ENCODE results near the gene MSL1. TPM values are rescaled to one million over a fixed set of nuclear protein-coding genes. Genes with fewer than 3 reads are reported as not detected.
"Not testable (repeated sequence)": the region's sequence is repeated elsewhere in the genome, so short reads cannot be mapped to it uniquely, and the experiment has no call there.

The MSL1 gene
- polyA plus RNA-seq, 4 donors, result 137 to 189 (median 172) TPM

DNA sequence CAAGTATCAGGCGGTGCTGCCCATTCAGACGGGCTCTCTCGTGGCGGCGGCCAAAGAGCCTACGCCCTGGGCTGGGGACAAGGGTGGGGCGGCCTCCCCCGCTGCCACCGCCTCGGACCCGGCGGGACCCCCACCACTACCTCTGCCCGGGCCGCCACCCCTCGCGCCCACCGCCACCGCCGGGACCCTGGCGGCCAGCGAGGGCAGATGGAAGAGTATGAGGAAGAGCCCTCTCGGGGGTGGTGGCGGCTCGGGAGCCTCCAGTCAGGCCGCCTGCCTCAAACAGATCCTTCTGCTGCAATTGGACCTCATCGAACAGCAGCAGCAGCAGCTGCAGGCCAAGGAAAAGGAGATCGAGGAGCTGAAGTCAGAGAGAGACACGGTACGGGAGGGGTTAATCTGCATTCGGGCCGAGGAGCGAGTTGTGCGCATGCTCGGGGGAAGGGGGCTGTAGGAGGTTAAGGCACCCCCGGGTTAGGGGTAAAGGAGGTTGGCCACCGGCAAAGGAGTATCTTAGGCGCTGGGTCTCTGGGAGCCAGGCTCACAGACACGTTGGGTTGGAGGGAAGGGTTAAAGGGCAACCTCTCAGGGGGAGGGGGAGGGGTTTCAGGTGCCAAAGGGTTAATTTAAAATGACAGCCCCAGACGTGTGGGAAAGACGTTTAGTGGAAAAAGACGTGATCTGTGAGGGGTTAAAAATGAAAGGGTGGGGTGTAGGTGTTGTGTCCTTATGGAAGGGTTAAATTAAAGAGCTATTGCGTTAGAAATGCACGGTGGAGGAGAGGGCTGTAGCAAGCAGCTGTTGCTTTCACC lies 1.4 kb downstream of the MSL1 start:
- DNase-seq (ENCODE audit: low read depth in 4 of 4, low spot score in 3 of 4), result no peak

DNA sequence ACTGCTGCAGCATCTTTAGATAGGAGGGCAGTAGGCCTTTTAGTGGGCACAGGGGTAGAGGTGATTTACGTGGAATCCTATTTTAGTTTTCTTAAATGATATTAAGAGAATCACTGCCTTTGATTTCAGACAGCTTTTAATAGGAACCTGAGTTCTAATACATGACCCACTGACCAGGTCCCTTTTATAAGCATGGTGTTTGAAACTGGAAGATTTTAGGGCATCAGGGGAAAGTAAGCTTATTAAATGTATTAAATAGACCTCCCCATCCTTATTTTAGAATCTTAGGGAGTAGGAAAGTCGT lies 2.0 kb downstream of the MSL1 start:
- no peak for DNase-seq (ENCODE audit: low read depth in 4 of 4, low spot score in 3 of 4)

DNA sequence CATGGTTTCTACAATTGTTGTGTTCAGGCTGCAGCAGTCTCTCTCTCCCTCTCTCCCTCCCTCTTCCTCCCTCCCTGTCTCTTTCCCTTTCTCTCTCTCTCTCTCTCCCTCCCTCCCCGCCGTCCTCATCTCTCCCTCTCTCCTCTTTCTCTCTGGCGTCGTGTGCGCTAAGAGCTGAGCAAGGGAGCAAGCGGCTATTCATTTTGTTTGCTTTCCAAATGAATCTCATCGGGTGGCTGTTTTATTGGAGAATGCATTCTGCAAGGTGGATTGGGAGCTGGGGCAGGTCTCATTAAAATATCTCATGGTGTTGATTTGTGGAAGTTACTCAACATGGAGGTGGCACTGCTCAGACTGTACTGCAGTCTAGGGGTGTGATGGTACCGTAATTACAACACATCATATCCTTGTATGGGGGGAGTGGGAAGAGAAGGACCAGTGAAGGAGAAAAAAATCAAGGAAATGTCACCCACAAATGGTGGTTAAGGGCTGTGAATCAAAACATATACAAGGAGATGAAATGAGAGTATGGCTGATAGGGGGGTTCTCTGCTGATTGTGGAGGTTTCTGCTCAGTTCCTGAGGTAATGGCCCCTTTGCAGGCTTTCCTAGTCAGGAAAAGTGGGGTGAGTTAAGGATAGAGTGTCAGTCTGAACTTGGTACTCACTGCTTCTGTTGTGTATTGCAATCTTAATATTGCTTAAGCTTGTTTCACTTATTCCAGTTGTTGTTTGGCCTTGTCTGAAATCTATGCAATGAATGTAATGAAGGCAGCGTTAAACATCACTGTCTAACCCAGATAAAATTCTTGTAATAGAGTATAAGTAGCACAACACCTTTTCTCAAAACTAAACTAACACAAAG lies 2.7 kb downstream of the MSL1 start:
- no peak for DNase-seq (ENCODE audit: low read depth in 4 of 4, low spot score in 3 of 4)

DNA sequence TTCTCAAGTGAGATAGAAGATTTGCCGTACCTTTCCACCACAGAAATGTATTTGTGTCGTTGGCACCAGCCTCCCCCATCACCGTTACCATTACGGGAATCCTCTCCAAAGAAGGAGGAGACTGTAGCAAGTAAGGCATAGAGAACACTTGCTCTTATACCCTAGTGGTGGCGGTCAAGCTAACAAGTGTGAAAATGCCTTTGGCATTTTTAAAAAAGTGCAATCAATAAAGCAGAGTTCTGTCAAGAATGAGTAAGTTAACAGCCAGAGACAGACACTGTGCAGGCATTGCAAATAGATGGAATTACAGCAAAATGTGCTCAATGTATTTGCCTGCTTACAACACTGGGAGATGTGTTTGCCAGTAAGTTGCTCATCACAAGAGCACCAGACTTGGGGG lies 7.7 kb downstream of the MSL1 start:
- no peak for DNase-seq (ENCODE audit: low read depth in 4 of 4, low spot score in 3 of 4)

DNA sequence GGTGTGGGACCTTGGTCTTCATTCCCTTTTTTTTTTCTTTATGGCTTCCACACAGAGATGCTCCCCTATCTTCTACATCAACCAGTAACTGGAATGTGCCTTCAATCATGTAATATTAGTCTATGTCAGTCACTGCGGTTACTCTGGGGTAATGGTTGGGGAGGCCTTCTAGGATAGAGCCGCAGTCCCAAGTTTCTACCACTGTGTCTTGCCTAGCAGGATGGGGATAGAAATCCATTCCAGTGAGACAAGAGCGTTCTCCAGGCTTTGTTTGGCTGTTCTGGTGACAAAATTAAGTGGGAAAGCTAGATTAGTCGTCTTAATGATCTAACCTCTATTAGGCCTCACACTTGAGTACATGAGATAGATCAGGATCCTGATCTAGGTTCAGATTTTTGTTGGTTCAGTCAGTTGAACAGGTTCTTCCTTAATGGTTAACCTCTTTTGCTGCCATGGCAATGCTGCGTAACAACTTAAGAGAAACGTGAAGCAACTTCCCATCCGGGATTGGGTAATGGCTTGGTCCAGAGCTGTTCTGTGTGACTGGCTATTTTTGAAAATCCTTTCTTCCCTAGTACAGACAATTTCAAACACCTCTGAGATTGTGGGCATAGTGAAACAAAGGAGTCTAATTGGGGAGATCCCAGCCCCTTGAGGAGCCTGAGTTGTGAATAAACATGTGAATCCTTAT lies 8.7 kb downstream of the MSL1 start:
- DNase-seq (ENCODE audit: low read depth in 4 of 4, low spot score in 3 of 4), result no peak

DNA sequence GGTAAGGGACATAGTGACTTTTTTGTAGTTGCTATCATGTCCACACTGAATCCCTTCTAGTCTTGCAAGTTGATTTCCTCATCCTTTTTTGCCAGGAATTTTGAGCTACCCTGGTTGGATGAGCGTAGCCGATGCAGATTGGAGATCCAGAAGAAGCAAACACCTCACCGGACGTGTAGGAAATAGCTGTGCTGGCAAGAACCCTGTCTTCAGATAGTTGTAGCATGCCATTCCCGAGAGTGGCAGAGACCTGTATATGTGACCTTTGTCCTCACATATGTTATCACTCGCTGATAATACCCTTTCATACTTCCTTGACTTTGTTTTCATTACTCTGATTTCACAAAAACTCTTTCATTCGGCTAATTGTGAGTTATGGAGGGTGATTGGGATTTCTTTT lies 12.4 kb downstream of the MSL1 start:
- no peak for DNase-seq (ENCODE audit: low read depth in 4 of 4, low spot score in 3 of 4)

DNA sequence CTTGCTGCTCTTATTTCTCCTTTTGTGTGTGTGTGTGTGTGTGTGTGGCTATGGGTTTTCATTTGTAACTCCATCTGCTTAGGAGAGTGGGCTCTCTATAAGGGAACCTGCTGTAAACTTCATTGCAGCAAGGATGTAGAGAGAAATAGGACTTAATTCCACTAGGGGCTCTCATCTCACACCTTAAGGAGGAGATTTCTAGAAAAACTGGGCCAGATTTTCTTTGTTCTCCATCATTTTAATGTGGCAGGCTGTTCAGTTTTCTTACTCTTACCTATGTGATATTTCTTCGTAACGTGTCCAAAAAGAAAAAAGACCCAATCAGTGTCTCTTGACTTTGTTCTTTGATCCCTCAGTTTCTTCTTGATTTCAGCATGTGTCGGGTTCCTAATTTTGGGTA lies 14.0 kb downstream of the MSL1 start:
- DNase-seq (ENCODE audit: low read depth in 4 of 4, low spot score in 3 of 4), result no peak

DNA sequence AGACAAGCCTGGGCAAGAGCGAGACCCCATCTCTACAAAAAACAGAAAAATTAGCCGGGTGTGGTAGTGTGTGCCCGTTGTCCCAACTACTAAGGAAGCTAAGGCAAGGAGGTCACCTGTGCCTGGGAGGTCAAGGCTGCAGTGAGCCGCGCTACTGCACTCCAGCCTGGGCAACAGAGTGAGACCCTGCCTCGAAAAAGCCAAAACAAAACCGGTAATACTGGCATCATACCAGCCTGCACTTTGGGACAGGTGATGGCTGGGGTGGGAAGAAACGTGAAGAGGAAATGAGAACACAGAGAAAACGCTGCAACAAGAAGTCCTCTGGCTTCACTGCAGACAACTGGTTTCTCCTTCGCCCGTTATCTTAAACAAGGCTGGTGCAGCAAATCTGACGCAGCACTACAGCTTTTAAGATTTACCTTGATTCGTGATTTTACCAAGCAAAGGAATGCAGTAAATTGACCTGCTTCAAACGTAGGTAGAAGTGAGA lies 17.8 kb downstream of the MSL1 start:
- no peak for DNase-seq (ENCODE audit: low read depth in 4 of 4, low spot score in 3 of 4)

DNA sequence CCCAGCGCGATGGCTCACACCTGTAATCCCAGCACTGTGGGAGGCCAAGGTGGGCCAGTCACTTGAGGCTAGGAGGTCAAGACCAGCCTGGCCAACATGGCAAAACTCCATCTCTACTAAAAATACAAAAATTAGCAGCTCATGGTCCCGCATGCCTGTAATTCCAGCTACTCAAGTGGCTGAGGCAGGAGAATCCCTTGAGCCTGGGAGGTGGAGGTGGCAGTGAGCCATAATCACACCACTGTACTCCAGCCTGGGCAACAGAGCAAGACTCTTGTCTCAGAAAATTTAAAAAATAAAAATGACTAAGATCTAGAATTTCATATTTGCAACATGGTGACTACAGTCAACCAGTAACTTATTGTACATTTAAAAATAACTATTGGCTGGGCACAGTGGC lies 21.4 kb downstream of the MSL1 start:
- DNase-seq (ENCODE audit: low read depth in 4 of 4, low spot score in 3 of 4), result not testable (repeated sequence)

DNA sequence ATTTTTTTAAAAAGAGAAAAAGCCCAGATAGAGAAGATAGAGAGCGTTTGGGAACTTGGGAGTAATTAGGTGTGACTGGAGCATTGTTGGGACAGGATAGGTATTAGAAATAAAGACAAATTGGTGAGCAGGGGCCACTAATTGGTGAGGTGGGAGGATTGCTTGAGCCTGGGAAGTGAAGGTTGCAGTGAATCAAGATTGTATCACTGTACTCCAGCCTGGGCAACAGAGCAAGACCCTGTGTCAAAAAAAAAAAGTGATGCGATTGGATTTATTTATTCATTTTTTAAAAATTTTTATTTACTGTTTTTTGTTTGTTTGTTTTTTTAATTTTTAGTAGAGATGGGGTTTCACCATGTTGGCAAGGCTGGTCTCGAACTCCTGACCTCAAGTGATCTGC lies 23.7 kb downstream of the MSL1 start:
- DNase-seq (ENCODE audit: low read depth in 4 of 4, low spot score in 3 of 4), result no peak

DNA sequence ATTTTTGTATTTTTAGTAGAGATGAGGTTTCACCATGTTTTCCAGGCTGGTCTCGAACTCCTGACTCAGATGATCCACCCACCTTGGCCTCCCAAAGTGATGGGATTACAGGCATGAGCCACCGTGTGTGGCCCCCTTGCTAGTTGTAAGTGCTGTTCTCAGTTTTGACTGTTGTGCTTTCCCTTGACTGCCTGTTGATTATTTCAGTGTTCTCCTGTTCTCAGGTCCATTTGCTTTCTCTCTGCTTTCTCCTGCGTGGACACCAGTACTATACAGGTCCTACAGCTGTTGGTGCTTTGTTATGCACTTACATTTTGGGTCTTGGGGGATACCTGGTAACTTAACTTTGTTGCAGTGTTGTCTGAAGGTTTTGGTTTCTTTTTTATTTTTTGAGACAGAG lies 26.8 kb downstream of the MSL1 start:
- no peak for DNase-seq (ENCODE audit: low read depth in 4 of 4, low spot score in 3 of 4)

DNA sequence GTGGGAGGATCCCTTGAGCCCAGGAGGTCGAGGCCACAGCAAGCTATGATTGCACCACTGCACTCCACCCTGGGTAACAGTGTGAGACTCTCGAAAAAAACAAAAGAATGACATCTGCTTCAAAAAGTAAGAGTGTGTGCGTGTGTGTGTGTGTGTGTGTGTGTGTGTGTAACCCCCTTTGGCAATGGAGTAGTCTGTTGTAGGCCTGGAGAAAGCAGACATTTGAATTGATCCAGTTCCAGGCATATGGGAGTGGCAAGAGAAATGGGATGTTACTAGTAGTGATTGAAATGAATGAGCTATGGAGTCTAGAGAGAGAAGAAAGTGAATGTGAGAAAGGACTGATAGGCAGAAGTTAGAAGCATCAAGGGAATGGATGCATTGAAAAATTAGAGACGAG lies 28.5 kb downstream of the MSL1 start:
- DNase-seq (ENCODE audit: low read depth in 4 of 4, low spot score in 3 of 4), result no peak

DNA sequence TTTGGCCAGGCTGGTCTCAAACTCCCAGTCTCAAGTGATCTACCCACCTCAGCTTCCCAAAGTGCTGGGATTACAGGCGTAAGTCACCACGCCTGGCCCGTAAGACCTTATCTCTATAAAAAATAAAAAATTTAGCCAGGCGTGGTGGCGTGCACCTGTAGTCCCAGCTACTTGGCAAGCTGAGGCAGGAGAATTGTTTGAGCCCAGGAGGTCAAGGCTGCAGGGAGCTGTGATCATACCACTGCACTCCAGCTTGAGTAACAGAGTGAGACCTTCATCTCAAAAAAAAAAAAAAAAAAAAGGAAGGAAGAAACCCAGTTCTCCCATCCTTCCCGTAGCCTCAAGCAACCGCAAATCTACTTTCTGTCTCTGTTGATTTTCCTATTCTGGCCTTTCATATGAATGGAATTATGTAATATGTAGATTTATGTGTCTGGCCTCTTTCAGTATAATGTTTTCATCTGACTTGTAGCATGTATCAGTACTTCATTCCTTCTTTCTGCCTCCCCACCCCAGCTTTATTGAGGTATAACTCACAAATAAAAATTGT lies 29.7 kb downstream of the MSL1 start:
- no peak for DNase-seq (ENCODE audit: low read depth in 4 of 4, low spot score in 3 of 4)

DNA sequence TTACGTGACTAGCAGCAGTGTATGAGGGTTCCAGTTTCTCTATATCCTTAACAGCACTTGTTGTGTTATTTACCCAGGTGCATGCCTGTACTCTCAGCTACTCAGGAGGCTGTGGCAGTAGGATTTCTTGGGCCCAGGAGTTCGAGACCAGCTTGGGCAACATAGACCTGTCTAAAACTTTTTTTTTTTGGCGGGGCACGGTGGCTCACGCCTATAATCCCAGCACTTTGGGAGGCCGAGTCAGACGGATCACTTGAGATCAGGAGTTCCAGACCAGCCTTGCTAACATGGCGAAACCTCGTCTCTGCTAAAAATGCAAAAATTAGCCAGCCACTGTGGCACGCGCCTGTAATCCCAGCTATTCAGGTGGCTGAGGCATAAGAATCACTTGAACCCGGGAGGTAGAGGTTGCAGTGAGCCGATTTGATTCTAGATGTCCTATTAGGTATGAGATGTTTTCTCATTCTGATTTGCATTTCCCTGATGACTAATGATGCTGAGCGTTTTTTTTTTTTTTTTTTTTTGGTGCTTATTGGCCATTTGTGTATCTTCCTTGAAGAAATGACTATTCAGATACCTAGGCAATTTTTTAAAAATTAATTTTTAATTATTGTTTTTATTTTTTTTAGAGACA lies 31.9 kb downstream of the MSL1 start:
- DNase-seq (ENCODE audit: low read depth in 4 of 4, low spot score in 3 of 4), result no peak

DNA sequence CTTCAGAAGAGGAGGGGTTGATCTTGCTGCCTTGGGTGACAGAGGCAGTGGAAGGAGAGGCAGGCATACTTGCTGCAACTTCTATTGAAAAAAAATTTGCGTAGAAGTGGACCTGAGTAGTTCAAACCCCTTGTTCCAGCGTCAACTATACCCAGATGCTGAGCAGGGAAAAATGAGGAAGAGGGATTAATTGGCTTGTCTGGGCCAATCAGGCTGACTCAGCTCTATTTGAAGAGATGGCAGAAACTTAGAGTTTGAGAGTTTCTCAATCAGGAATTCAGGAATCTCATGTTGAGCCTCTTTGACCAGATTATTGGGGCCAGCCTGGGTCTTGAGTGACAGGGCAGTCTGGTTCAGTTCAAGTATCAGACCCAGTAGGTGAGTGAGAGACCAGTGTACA lies 36.2 kb downstream of the MSL1 start:
- DNase-seq (ENCODE audit: low read depth in 4 of 4, low spot score in 3 of 4), result no peak

DNA sequence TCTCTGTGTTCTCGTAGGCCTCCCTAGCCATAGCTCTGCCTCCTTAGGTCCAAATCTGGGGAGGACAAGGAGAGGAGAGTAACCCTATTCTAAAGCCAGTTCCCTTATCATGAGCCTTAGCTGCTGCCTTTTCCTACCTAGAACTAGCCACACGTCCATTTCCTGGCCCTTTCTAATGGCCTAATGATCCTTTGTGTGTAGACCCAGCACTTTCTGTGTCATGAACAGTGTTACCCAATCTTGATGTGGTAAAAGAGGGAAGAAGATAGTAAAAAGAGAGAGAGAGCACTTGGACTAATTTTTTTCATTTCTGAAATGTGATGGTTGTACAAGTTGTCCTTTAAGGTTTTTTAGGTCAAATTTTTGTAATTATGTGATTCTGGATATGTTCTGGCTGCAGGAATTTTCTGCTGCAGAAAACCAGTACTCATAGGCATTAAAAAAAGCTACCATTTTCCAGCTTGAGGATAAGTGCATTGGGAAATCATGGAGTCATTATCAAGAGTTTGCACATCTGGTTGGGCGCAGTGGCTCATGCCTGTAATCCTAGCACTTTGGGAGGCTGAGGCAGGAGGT lies 36.8 kb downstream of the MSL1 start:
- DNase-seq (ENCODE audit: low read depth in 4 of 4, low spot score in 3 of 4), result no peak

DNA sequence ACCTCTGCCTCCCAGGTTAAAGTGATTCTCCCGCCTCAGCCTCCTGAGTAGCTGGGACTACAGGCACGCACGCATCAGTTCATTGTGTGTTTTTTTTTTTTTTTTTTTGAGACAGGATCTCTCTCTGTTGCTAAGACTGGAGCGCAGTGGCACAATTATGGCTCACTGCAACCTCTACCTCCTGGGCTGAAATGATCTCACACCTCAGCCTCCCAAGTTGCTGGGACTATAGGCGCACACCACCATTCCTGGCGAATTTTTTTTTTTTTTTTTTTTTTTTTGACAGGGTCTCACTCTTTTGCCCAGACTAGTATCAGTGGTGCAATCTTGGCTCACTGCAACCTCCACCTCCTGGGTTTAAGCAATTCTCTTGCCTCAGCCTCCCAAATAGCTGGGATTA lies 37.7 kb downstream of the MSL1 start:
- DNase-seq (ENCODE audit: low read depth in 4 of 4, low spot score in 3 of 4), result no peak

DNA sequence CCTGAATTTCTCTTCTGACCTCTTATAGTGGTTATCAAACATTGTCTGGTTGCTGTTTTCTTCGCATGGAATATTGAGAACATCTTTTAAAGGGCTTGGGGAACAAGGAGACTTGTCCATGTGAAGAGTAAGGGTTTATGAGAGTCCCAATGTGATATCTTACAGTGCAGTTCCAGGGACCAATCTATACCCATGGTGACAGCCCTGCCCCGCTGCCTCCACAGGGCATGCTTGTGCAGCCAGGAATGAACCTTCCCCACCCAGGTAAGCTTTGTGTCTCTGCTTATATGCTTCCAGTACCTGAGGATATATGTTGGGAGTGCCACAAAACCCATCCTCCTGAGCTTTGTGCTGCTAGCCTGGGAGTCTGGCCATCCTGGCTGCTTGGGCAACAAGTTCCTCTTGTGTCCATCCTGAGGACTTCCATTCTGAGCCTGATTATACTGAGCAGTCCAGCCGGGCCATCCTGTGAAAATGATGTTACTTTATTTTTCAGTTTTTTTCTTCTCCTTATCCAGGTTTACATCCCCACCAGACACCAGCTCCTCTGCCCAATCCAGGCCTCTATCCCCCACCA lies 46.0 kb downstream of the MSL1 start:
- no peak for DNase-seq (ENCODE audit: low read depth in 4 of 4, low spot score in 3 of 4)

DNA sequence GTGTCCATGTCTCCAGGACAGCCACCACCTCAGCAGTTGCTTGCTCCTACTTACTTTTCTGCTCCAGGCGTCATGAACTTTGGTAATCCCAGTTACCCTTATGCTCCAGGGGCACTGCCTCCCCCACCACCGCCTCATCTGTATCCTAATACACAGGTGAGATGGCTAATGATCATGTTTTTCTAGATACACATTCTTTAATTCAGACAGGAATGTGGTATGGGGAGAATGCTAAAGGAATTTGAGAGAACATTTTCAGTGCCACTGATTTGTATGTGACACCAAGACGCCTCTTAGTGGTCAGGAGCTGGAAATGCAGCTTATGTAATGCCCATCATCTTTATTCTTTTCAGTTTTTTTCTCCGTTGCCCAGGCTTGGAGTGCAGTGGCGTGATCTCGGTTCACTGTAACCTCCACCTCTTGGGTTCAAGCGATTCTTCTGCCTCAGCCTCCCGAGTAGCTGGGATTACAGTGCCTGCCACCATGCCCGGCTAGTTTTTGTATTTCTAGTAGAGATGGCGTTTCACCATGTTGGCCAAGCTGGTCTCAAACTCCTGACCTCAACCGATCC lies 46.6 kb downstream of the MSL1 start:
- peak in 1 of 4 donors; percentile 51 for DNase-seq (ENCODE audit: low read depth in 4 of 4, low spot score in 3 of 4)

DNA sequence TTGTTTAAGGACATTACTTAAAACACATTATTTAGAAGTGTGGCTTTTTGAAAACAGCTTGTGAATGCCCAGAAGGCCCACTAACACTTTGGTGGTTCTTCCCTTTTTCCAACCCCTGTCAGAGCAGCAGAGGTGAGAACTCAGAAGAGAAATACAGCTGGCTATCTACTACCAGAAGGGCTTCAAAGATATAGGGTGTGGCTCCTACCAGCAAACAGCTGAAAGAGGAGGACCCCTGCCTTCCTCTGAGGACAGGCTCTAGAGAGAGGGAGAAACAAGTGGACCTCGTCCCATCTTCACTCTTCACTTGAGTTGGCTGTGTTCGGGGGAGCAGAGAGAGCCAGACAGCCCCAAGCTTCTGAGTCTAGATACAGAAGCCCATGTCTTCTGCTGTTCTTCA lies 48.6 kb downstream of the MSL1 start:
- DNase-seq (ENCODE audit: low read depth in 4 of 4, low spot score in 3 of 4), result no peak
